Calu3 (cell line): Measurements from ENCODE around the gene SMC4. TPM values are rescaled to one million over a fixed set of nuclear protein-coding genes. Genes with fewer than 3 reads are reported as not detected.

Experiments
- BruUV-seq: library from RNA; stranded (reverse); fragments of 400-500 nt; replicated peaks from 2 replicates; lab custom pipeline; 2021; lab: Mats Ljungman, UMichigan
- CTCF ChIA-PET: fragments of 300-600 bp; sonication (Branson Sonifier 250); formaldehyde crosslinking; loops from one replicate; lab custom pipeline; 2022; ENCODE audit warnings: antibody characterized with exemption; lab: Charles Lee
- DNase-seq: peaks from one replicate; pipeline ENCODE4 v3.0.0; 2022
- H3K27ac Mint-ChIP-seq: one replicate; pipeline ENCODE4 v1.8.0; 2022; ENCODE audit warnings: mixed read lengths; ENCODE audit not compliant: unreplicated experiment
- H3K27me3 Mint-ChIP-seq: one replicate; pipeline ENCODE4 v1.8.0; 2022; ENCODE audit warnings: mixed read lengths; ENCODE audit not compliant: unreplicated experiment
- H3K36me3 Mint-ChIP-seq: one replicate; pipeline ENCODE4 v1.8.0; 2022; ENCODE audit warnings: mild to moderate bottlenecking, moderate library complexity, mixed read lengths; ENCODE audit not compliant: insufficient read depth, unreplicated experiment
- H3K4me1 Mint-ChIP-seq: one replicate; pipeline ENCODE4 v1.8.0; 2022; ENCODE audit warnings: mild to moderate bottlenecking, low read depth, mixed read lengths; ENCODE audit not compliant: unreplicated experiment
- H3K4me3 Mint-ChIP-seq: one replicate; pipeline ENCODE4 v1.8.0; 2022; ENCODE audit warnings: mild to moderate bottlenecking, low read depth, moderate library complexity, mixed read lengths; ENCODE audit not compliant: unreplicated experiment
- H3K9me3 Mint-ChIP-seq: one replicate; pipeline ENCODE4 v1.8.0; 2022; ENCODE audit warnings: low read depth, mixed read lengths; ENCODE audit not compliant: unreplicated experiment
- CTCF ChIP-seq: fragments of 200-600 bp; IDR thresholded peaks from one replicate; pipeline ENCODE4 v1.8.0; 2022; ENCODE audit warnings: antibody characterized with exemption; ENCODE audit not compliant: unreplicated experiment
- intact Hi-C: fragments of 100-400 bp; cut with micrococcal nuclease; formaldehyde crosslinking; loops from one replicate; pipeline ENCODE4 v1.10.0; 2022; ENCODE audit not compliant: unreplicated experiment
- total RNA-seq: library from RNA; stranded (reverse); gene quantifications from 2 replicates; pipeline ENCODE4 v1.2.3, GENCODE V29; 2022

Gene SMC4
- total RNA-seq, 1 experiment from 2014 or later, result 256 TPM

DNA sequence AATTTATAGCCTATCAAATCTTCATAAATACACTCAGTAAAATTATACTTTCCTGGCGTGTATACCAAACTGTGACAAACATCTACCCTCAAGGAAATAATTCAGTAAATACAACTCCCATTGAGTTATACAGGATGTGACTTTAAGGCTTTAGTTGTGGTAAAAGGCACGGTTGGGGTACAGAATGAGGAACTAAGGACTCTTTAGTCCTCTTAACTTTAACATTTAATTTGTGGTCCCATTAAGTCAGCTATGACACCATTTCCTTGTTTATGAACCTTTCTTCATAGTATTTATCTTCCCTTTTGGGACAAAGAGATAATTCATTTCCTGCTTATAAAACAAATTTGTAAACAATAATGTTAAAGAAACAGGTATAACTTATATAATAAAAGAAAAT is 30.6 kb upstream of the SMC4 start:
- no peaks in the 10 kb centered on the region for H3K27me3 Mint-ChIP-seq
- no peak for TF ChIP-seq CTCF
- H3K27ac Mint-ChIP-seq, result no peak overlapping the region
- no TSS peak for BruUV-seq
- no peak for DNase-seq
- no peak overlapping the region for H3K4me3 Mint-ChIP-seq
- H3K9me3 Mint-ChIP-seq, result no peaks in the 10 kb centered on the region
- no peaks in the 10 kb centered on the region for H3K36me3 Mint-ChIP-seq
- CTCF ChIA-PET, result interaction anchor here (0.6 kb wide), 1 partner anchor 337 kb away, joined by 3 read pairs; no protein-coding TSS in a partner anchor
- H3K4me1 Mint-ChIP-seq, result peaks cover 14% of the 10 kb centered on the region
- intact Hi-C loops, result no loop called here

DNA sequence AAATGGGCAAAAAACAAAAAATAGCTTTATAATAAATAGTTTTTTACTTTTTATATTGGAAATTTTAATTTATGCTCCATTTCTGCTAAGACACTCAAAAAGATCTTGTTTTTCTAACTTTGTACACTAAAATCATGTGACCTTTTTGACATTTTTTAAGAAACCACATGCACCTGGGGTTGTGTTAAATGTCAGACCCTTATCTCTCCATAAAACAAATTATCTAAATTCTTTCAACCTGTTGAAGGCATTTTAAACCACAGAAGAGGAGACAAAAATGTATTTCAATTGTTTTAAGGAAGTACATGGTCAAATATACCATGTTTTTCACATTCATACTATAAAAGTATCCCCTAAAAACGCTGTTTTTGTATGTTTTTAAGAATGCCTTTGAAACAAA is 29.7 kb upstream of the SMC4 start:
- Mint-ChIP-seq H3K9me3 (no peaks in the 10 kb centered on the region), H3K4me3 (no peak overlapping the region), H3K27me3 (no peaks in the 10 kb centered on the region), H3K4me1 (peaks cover 22% of the 10 kb centered on the region), H3K36me3 (no peaks in the 10 kb centered on the region), H3K27ac (no peak overlapping the region)
- TF ChIP-seq CTCF, result no peak
- CTCF ChIA-PET, result no interaction called here
- BruUV-seq, result no TSS peak
- DNase-seq, result no peak
- intact Hi-C loops, result no loop called here

DNA sequence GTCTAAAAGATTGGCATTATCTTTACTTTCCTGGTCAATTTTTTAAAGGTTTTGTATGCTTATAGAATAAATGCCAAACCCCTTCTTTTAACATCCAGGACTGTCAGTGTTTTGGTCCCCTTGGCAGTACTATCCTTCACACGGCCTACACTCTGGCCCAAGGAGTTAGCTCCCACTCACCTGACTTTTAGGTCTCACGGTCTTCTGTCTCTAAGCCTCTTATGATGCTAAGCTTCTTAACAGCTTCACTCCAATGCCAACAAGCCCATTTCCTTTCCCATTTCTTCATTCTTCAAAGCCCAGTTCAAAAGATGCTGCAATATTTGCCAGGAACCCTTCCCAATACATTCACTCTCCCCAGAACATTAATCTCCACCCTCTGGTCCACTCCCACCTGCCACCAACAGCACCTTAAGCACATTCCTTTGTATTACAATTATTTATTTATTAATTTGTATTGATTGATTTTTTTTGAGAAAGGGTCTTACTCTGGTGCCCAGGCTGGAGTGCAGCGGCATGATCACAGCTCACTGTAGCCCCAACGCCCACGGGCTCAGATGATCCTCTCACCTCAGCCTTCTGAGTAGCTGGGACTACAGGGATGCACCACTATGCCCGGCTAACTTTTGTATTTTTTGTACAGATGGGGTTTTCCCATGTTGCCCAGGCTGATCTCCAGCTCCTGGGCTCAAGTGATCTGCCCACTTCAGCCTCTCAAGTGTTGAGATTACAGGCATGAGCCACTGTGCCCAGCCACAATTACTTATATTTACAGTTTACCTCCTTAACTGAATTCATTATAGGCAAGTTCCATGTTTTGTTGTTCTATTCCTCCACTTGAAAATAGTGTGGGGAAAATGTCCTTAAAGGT is 28.2 kb upstream of the SMC4 start:
- no peak for DNase-seq
- BruUV-seq, result no TSS peak
- Mint-ChIP-seq H3K27me3 (no peaks in the 10 kb centered on the region), H3K4me1 (peaks cover 22% of the 10 kb centered on the region), H3K4me3 (no peak overlapping the region), H3K27ac (no peak overlapping the region), H3K9me3 (no peaks in the 10 kb centered on the region), H3K36me3 (no peaks in the 10 kb centered on the region)
- intact Hi-C loops, result no loop called here
- CTCF ChIA-PET, result interaction anchor here (0.7 kb wide), 1 partner anchor 108 kb away, joined by 3 read pairs; no protein-coding TSS in a partner anchor
- no peak for TF ChIP-seq CTCF

GRCh38 chr3:160372780-160373179 is 26.7 kb upstream of the SMC4 start:
- no peaks in the 10 kb centered on the region for H3K9me3 Mint-ChIP-seq
- H3K36me3 Mint-ChIP-seq, result no peaks in the 10 kb centered on the region
- H3K27me3 Mint-ChIP-seq, result no peaks in the 10 kb centered on the region
- no peak for DNase-seq
- H3K27ac Mint-ChIP-seq, result no peak overlapping the region
- no peak overlapping the region for H3K4me3 Mint-ChIP-seq
- peaks cover 22% of the 10 kb centered on the region for H3K4me1 Mint-ChIP-seq
- intact Hi-C loops, result no loop called here
- no peak for TF ChIP-seq CTCF
- BruUV-seq, result no TSS peak
- CTCF ChIA-PET, result no interaction called here
